Dendritic cell treated with granulocyte-macrophage colony-stimulating factor and Interleukin-4, amounts not matched to agents 40 ng/mL and 50 ng/mL, for 4 days (primary cell): ENCODE data around the gene MATN1.

Experiments
- H3K27ac Mint-ChIP-seq: one replicate; pipeline ENCODE4 v1.8.0; 2022; ENCODE audit warnings: mild to moderate bottlenecking, mixed read lengths
- H3K27me3 Mint-ChIP-seq: one replicate; pipeline ENCODE4 v1.8.0; 2022; ENCODE audit warnings: mild to moderate bottlenecking, mixed read lengths
- H3K36me3 Mint-ChIP-seq: one replicate; pipeline ENCODE4 v1.8.0; 2022; ENCODE audit warnings: low read depth, mixed read lengths
- H3K4me1 Mint-ChIP-seq: one replicate; pipeline ENCODE4 v1.8.0; 2022; ENCODE audit warnings: low read depth, mixed read lengths
- H3K4me3 Mint-ChIP-seq: one replicate; pipeline ENCODE4 v1.8.0; 2022; ENCODE audit warnings: mild to moderate bottlenecking, moderate library complexity, mixed read lengths
- H3K9me3 Mint-ChIP-seq: one replicate; pipeline ENCODE4 v1.8.0; 2022; ENCODE audit warnings: mixed read lengths
- intact Hi-C: fragments of 100-400 bp; cut with micrococcal nuclease; formaldehyde crosslinking; loops from one replicate; pipeline ENCODE4 v1.15.0; 2022

The MATN1 gene

GRCh38 chr1:30735124-30735523 lies 11.7 kb upstream of the MATN1 start:
- Mint-ChIP-seq H3K27me3 (no peaks in the 10 kb centered on the region), H3K36me3 (peaks cover 80% of the 10 kb centered on the region), H3K4me3 (no peak overlapping the region), H3K27ac (no peak overlapping the region), H3K4me1 (peaks cover 50% of the 10 kb centered on the region), H3K9me3 (no peaks in the 10 kb centered on the region)
- intact Hi-C loops: no loop called here

GRCh38 chr1:30734580-30734979 lies 11.2 kb upstream of the MATN1 start:
- H3K27me3 Mint-ChIP-seq: no peaks in the 10 kb centered on the region
- intact Hi-C loops: no loop called here
- peaks cover 75% of the 10 kb centered on the region for H3K36me3 Mint-ChIP-seq
- H3K27ac Mint-ChIP-seq: no peak overlapping the region
- H3K4me3 Mint-ChIP-seq: no peak overlapping the region
- peaks cover 48% of the 10 kb centered on the region for H3K4me1 Mint-ChIP-seq
- H3K9me3 Mint-ChIP-seq: no peaks in the 10 kb centered on the region

GRCh38 chr1:30734106-30734505 lies 10.7 kb upstream of the MATN1 start:
- Mint-ChIP-seq H3K4me3 (no peak overlapping the region), H3K9me3 (no peaks in the 10 kb centered on the region), H3K27me3 (no peaks in the 10 kb centered on the region), H3K4me1 (peaks cover 44% of the 10 kb centered on the region), H3K27ac (no peak overlapping the region), H3K36me3 (peaks cover 70% of the 10 kb centered on the region)
- intact Hi-C loops: no loop called here

GRCh38 chr1:30733493-30733892 lies 10.1 kb upstream of the MATN1 start:
- Mint-ChIP-seq H3K4me1 (peaks cover 38% of the 10 kb centered on the region), H3K36me3 (peaks cover 64% of the 10 kb centered on the region), H3K27me3 (no peaks in the 10 kb centered on the region), H3K27ac (no peak overlapping the region), H3K9me3 (no peaks in the 10 kb centered on the region), H3K4me3 (no peak overlapping the region)
- intact Hi-C loops: no loop called here

- no peaks in the 10 kb centered on the region for H3K9me3 Mint-ChIP-seq
- H3K4me1 Mint-ChIP-seq: peaks cover 38% of the 10 kb centered on the region
- no peak overlapping the region for H3K4me3 Mint-ChIP-seq
- no peaks in the 10 kb centered on the region for H3K27me3 Mint-ChIP-seq
- intact Hi-C loops: no loop called here
- peak overlapping the region; percentile 20 for H3K27ac Mint-ChIP-seq
- peaks cover 54% of the 10 kb centered on the region for H3K36me3 Mint-ChIP-seq
These were observed 9.1 kb upstream of the MATN1 start for GRCh38 chr1:30732277-30732996.

GRCh38 chr1:30731806-30732276 lies 8.5 kb upstream of the MATN1 start:
- H3K27me3 Mint-ChIP-seq: no peaks in the 10 kb centered on the region
- H3K27ac Mint-ChIP-seq: peak overlapping the region; percentile 20
- H3K9me3 Mint-ChIP-seq: no peaks in the 10 kb centered on the region
- peaks cover 48% of the 10 kb centered on the region for H3K36me3 Mint-ChIP-seq
- H3K4me1 Mint-ChIP-seq: peaks cover 32% of the 10 kb centered on the region
- no peak overlapping the region for H3K4me3 Mint-ChIP-seq
- intact Hi-C loops: no loop called here

GRCh38 chr1:30731109-30731805 lies 7.9 kb upstream of the MATN1 start:
- intact Hi-C loops: no loop called here
- Mint-ChIP-seq H3K36me3 (peaks cover 42% of the 10 kb centered on the region), H3K4me3 (no peak overlapping the region), H3K27me3 (no peaks in the 10 kb centered on the region), H3K9me3 (no peaks in the 10 kb centered on the region), H3K4me1 (peaks cover 31% of the 10 kb centered on the region), H3K27ac (peak overlapping the region; percentile 20)

- Mint-ChIP-seq H3K9me3 (no peaks in the 10 kb centered on the region), H3K4me3 (no peak overlapping the region), H3K27me3 (no peaks in the 10 kb centered on the region), H3K4me1 (peaks cover 31% of the 10 kb centered on the region), H3K27ac (peak overlapping the region; percentile 28), H3K36me3 (peaks cover 34% of the 10 kb centered on the region)
- intact Hi-C loops: no loop called here
These were observed 7.1 kb upstream of the MATN1 start for GRCh38 chr1:30730346-30731108.

- H3K9me3 Mint-ChIP-seq: no peaks in the 10 kb centered on the region
- peak overlapping the region; percentile 28 for H3K27ac Mint-ChIP-seq
- intact Hi-C loops: no loop called here
- H3K36me3 Mint-ChIP-seq: peaks cover 28% of the 10 kb centered on the region
- H3K27me3 Mint-ChIP-seq: no peaks in the 10 kb centered on the region
- no peak overlapping the region for H3K4me3 Mint-ChIP-seq
- H3K4me1 Mint-ChIP-seq: peaks cover 31% of the 10 kb centered on the region
These were observed 6.5 kb upstream of the MATN1 start for GRCh38 chr1:30729901-30730300.

GRCh38 chr1:30728832-30729638 lies 5.7 kb upstream of the MATN1 start:
- H3K4me1 Mint-ChIP-seq: peaks cover 32% of the 10 kb centered on the region
- no peaks in the 10 kb centered on the region for H3K9me3 Mint-ChIP-seq
- H3K27me3 Mint-ChIP-seq: no peaks in the 10 kb centered on the region
- no peak overlapping the region for H3K4me3 Mint-ChIP-seq
- H3K36me3 Mint-ChIP-seq: peaks cover 20% of the 10 kb centered on the region
- intact Hi-C loops: no loop called here
- H3K27ac Mint-ChIP-seq: no peak overlapping the region

GRCh38 chr1:30728340-30728739 lies 5.0 kb upstream of the MATN1 start:
- Mint-ChIP-seq H3K36me3 (peaks cover 13% of the 10 kb centered on the region), H3K27ac (no peak overlapping the region), H3K4me3 (no peak overlapping the region), H3K27me3 (no peaks in the 10 kb centered on the region), H3K9me3 (no peaks in the 10 kb centered on the region), H3K4me1 (peaks cover 36% of the 10 kb centered on the region)
- intact Hi-C loops: no loop called here

- intact Hi-C loops: no loop called here
- Mint-ChIP-seq H3K9me3 (no peaks in the 10 kb centered on the region), H3K36me3 (peaks cover 7% of the 10 kb centered on the region), H3K4me1 (peaks cover 39% of the 10 kb centered on the region), H3K27me3 (no peaks in the 10 kb centered on the region), H3K4me3 (no peak overlapping the region), H3K27ac (no peak overlapping the region)
These were observed 4.4 kb upstream of the MATN1 start for GRCh38 chr1:30727824-30728223.

- intact Hi-C loops: no loop called here
- no peaks in the 10 kb centered on the region for H3K36me3 Mint-ChIP-seq
- H3K27me3 Mint-ChIP-seq: no peaks in the 10 kb centered on the region
- H3K4me1 Mint-ChIP-seq: peaks cover 36% of the 10 kb centered on the region
- no peak overlapping the region for H3K4me3 Mint-ChIP-seq
- no peak overlapping the region for H3K27ac Mint-ChIP-seq
- no peaks in the 10 kb centered on the region for H3K9me3 Mint-ChIP-seq
These were observed 3.6 kb upstream of the MATN1 start for GRCh38 chr1:30726773-30727684.
